H1 (cell line): ENCODE results near the gene JUN. TPM values are rescaled to one million over a fixed set of nuclear protein-coding genes. Genes with fewer than 3 reads are reported as not detected.

ENCODE experiments used
- CTCF ChIA-PET: fragments of 300-600 bp; sonication (Branson Sonifier 250); formaldehyde crosslinking; loops from one replicate; lab custom pipeline; 2021; ENCODE audit not compliant: partially characterized antibody; lab: Charles Lee
- POLR2A ChIA-PET: fragments of 300-600 bp; sonication (Branson Sonifier 250); formaldehyde crosslinking; loops from one replicate; lab custom pipeline; 2021; ENCODE audit warnings: inconsistent platforms; ENCODE audit not compliant: partially characterized antibody; lab: Charles Lee
- DNase-seq, 2 experiments: peaks; one replicate each; pipeline versions ENCODE4 v3.0.0 to v3.0.0-alpha.2; 2010 to 2022; ENCODE audit warnings: low spot score in 2 of 2, low read depth in 1 of 2, mixed read lengths in 1 of 2
- FAIRE-seq: peaks from 2 replicates; lab custom pipeline; 2011; peaks lifted over from hg19 to GRCh38; lab: Jason Lieb, UNC
- H2AFZ ChIP-seq: 2 replicates; pipeline ENCODE4 v1.8.1; 2012; ENCODE audit warnings: low read length, inconsistent platforms
- H2AK5ac ChIP-seq: 2 replicates; pipeline ENCODE4 v1.6.1; 2013; ENCODE audit warnings: low read depth, low read length
- H2BK120ac ChIP-seq: replicated peaks from 2 replicates; pipeline ENCODE3; 2013; ENCODE audit warnings: low read depth, low read length, inconsistent platforms
- H2BK12ac ChIP-seq: 2 replicates; pipeline ENCODE4 v1.6.1; 2013; ENCODE audit warnings: low read depth, low read length
- H2BK15ac ChIP-seq: 2 replicates; pipeline ENCODE4 v1.6.1; 2013; ENCODE audit warnings: low read length
- H2BK20ac ChIP-seq: 2 replicates; pipeline ENCODE4 v1.6.1; 2013; ENCODE audit warnings: low read length
- H2BK5ac ChIP-seq: 2 replicates; pipeline ENCODE4 v1.6.1; 2013; ENCODE audit warnings: low read depth, low read length
- H3K14ac ChIP-seq: 2 replicates; pipeline ENCODE4 v1.6.1; 2013; ENCODE audit warnings: inconsistent platforms; ENCODE audit not compliant: insufficient read length
- H3K18ac ChIP-seq: 2 replicates; pipeline ENCODE4 v1.6.1; 2013; ENCODE audit warnings: low read length; ENCODE audit errors: extremely low read depth
- H3K23ac ChIP-seq: 2 replicates; pipeline ENCODE4 v1.6.1; 2013; ENCODE audit warnings: inconsistent platforms; ENCODE audit not compliant: insufficient read length
- H3K23me2 ChIP-seq: 2 replicates; pipeline ENCODE4 v1.6.1; 2013; ENCODE audit warnings: low read depth, low read length
- H3K27ac ChIP-seq: 2 replicates; pipeline ENCODE4 v1.6.1; 2011; ENCODE audit warnings: low read depth, low read length, inconsistent platforms
- H3K27me3 ChIP-seq, 4 experiments: replicated peaks in 1 of 4; 1 replicate in 1 of 4; 2 replicates in 3 of 4; pipeline versions ENCODE4 v1.6.1 to v1.8.1; 2011 to 2013; ENCODE audit warnings: low read length in 3 of 4, mild to moderate bottlenecking in 3 of 4, inconsistent platforms in 2 of 4, mixed read lengths in 2 of 4, moderate library complexity in 1 of 4; ENCODE audit not compliant: control insufficient read depth in 3 of 4, insufficient read depth in 3 of 4; ENCODE audit errors: extremely low read depth in 1 of 4
- H3K36me3 ChIP-seq, 4 experiments: 2 replicates each; pipeline versions ENCODE4 v1.6.1 to v1.8.1; 2011 to 2013; ENCODE audit warnings: mild to moderate bottlenecking in 4 of 4, low read length in 3 of 4, moderate library complexity in 2 of 4, control low read depth in 1 of 4, inconsistent platforms in 1 of 4; ENCODE audit not compliant: insufficient read depth in 4 of 4, control insufficient read depth in 2 of 4
- H3K4ac ChIP-seq: replicated peaks from 2 replicates; pipeline ENCODE3; 2013; ENCODE audit warnings: low read length, low read depth, mixed read lengths, inconsistent platforms; ENCODE audit not compliant: insufficient read length
- H3K4me1 ChIP-seq, 4 experiments: replicated peaks in 1 of 4; 1 replicate in 1 of 4; 2 replicates in 3 of 4; pipeline versions ENCODE4 v1.6.1 to v1.8.1; 2011 to 2013; ENCODE audit warnings: low read length in 3 of 4, inconsistent platforms in 2 of 4, mixed read lengths in 1 of 4; ENCODE audit not compliant: insufficient read depth in 4 of 4, control insufficient read depth in 3 of 4
- H3K4me2 ChIP-seq, 2 experiments: 2 replicates each; pipeline versions ENCODE4 v1.6.1 to v1.8.1; 2011 to 2013; ENCODE audit warnings: low read depth in 2 of 2, low read length in 2 of 2, control low read depth in 1 of 2, inconsistent platforms in 1 of 2, mild to moderate bottlenecking in 1 of 2; ENCODE audit not compliant: insufficient read depth in 1 of 2
- H3K4me3 ChIP-seq, 4 experiments: fragments of 200-600, 300-600 bp in 1 of 4; sonication (generic), shearing (Covaris generic), sonication (Bioruptor Twin) in 1 of 4; 2 replicates each; pipeline versions ENCODE4 v1.5.1 to v1.8.1; 2011 to 2016; ENCODE audit warnings: low read length in 4 of 4, low read depth in 3 of 4, control low read depth in 2 of 4, inconsistent platforms in 2 of 4, mild to moderate bottlenecking in 2 of 4, mixed read lengths in 1 of 4, moderate library complexity in 1 of 4; ENCODE audit not compliant: insufficient read depth in 2 of 4; ENCODE audit errors: extremely low read depth in 1 of 4
- H3K56ac ChIP-seq: replicated peaks from 2 replicates; pipeline ENCODE3; 2013; ENCODE audit warnings: low read depth, mild to moderate bottlenecking, mixed read lengths, low read length, inconsistent platforms; ENCODE audit not compliant: insufficient read length
- H3K79me1 ChIP-seq: 2 replicates; pipeline ENCODE4 v1.6.1; 2013; ENCODE audit warnings: low read depth, low read length, control low read depth
- H3K79me2 ChIP-seq, 2 experiments: 2 replicates each; pipeline versions ENCODE4 v1.6.1 to v1.8.1; 2012 to 2013; ENCODE audit warnings: low read length in 2 of 2, mild to moderate bottlenecking in 2 of 2, inconsistent platforms in 1 of 2; ENCODE audit not compliant: insufficient read depth in 2 of 2, control insufficient read depth in 1 of 2
- H3K9ac ChIP-seq, 4 experiments: replicated peaks in 1 of 4; 1 replicate in 1 of 4; 2 replicates in 3 of 4; pipeline versions ENCODE4 v1.6.1 to v1.8.1; 2011 to 2013; ENCODE audit warnings: low read depth in 3 of 4, low read length in 3 of 4, control low read depth in 2 of 4, mild to moderate bottlenecking in 2 of 4, moderate library complexity in 2 of 4, inconsistent platforms in 1 of 4; ENCODE audit errors: extremely low read depth in 1 of 4
- H3K9me3 ChIP-seq, 2 experiments: 2 replicates each; pipeline versions ENCODE4 v1.6.1 to v1.8.1; 2012 to 2013; ENCODE audit warnings: mild to moderate bottlenecking in 2 of 2, moderate library complexity in 2 of 2, control low read depth in 1 of 2, inconsistent platforms in 1 of 2, low read depth in 1 of 2, low read length in 1 of 2, mixed read lengths in 1 of 2; ENCODE audit not compliant: insufficient read depth in 2 of 2
- H4K20me1 ChIP-seq, 2 experiments: replicated peaks in 1 of 2; 2 replicates each; pipeline versions ENCODE3 to v1.8.1; 2011 to 2013; ENCODE audit warnings: inconsistent platforms in 2 of 2, low read length in 2 of 2, mild to moderate bottlenecking in 1 of 2; ENCODE audit not compliant: insufficient read depth in 2 of 2, control insufficient read depth in 1 of 2
- H4K5ac ChIP-seq: 2 replicates; pipeline ENCODE4 v1.6.1; 2013; ENCODE audit warnings: low read length, low read depth, mixed read lengths, inconsistent platforms; ENCODE audit not compliant: insufficient read length
- H4K8ac ChIP-seq: 2 replicates; pipeline ENCODE4 v1.8.0; 2013; ENCODE audit warnings: mild to moderate bottlenecking, moderate library complexity, low read length, inconsistent platforms; ENCODE audit not compliant: insufficient read depth; ENCODE audit errors: extremely low read depth
- H4K91ac ChIP-seq: replicated peaks from 2 replicates; pipeline ENCODE3; 2013; ENCODE audit warnings: low read length, mixed read lengths, inconsistent platforms; ENCODE audit not compliant: insufficient read length
- ATF2 ChIP-seq: IDR thresholded peaks from 2 replicates; pipeline ENCODE4 v1.6.1; 2012; ENCODE audit warnings: low read length, inconsistent platforms
- BCL11A ChIP-seq, 2 experiments: IDR thresholded peaks; one replicate each; pipeline ENCODE4 v1.6.1; 2011; ENCODE audit warnings: low read depth in 2 of 2, low read length in 2 of 2, mild to moderate bottlenecking in 2 of 2
- CEBPB ChIP-seq: IDR thresholded peaks from 2 replicates; pipeline ENCODE4 v1.6.1; 2012; ENCODE audit warnings: low read depth, low read length
- JUN ChIP-seq: IDR thresholded peaks from 2 replicates; pipeline ENCODE4 v1.6.1; 2011; ENCODE audit warnings: low read depth, mild to moderate bottlenecking, improper control_type of control experiment, low read length
- POLR2A ChIP-seq, 2 experiments: IDR thresholded peaks; 1 replicate in 1 of 2; 2 replicates in 1 of 2; pipeline ENCODE4 v1.6.1; 2011; ENCODE audit warnings: low read depth in 2 of 2, low read length in 2 of 2, mild to moderate bottlenecking in 2 of 2; ENCODE audit errors: control extremely low read depth in 1 of 2
- RAD21 ChIP-seq, 2 experiments: IDR thresholded peaks in 1 of 2; conservative IDR thresholded peaks in 1 of 2; 2 replicates each; pipeline ENCODE4 v1.6.1; 2011; ENCODE audit warnings: low read depth in 2 of 2, low read length in 2 of 2, improper control_type of control experiment in 1 of 2, inconsistent platforms in 1 of 2, mild to moderate bottlenecking in 1 of 2, moderate library complexity in 1 of 2
- RFX5 ChIP-seq: IDR thresholded peaks from 2 replicates; pipeline ENCODE4 v1.6.1; 2011; ENCODE audit warnings: low read depth, low read length, improper control_type of control experiment, borderline replicate concordance
- YY1 ChIP-seq: IDR thresholded peaks from 2 replicates; pipeline ENCODE4 v1.6.1; 2011; ENCODE audit warnings: low read depth, mild to moderate bottlenecking, low read length
- WGBS, 2 experiments: shearing (Covaris generic) in 1 of 2; methylation state at CpG; one replicate each; pipeline versions ENCODE4 v1.1.6 to v1.1.7; 2013 to 2015; ENCODE audit warnings: low lambda C conversion rate in 2 of 2, mixed read lengths in 2 of 2, inconsistent platforms in 1 of 2, low coverage in 1 of 2, missing lambda C conversion rate in 1 of 2; ENCODE audit not compliant: insufficient replicate concordance in 2 of 2, insufficient coverage in 1 of 2, insufficient read length in 1 of 2; ENCODE audit errors: extremely low coverage in 1 of 2, missing lambda C conversion rate in 1 of 2; 5-methylcytosine and 5-hydroxymethylcytosine counted together
- polyA plus RNA-seq, 7 experiments: library from polyadenylated mRNA; depleted of rRNA in 3 of 7; stranded (reverse) in 5 of 7; unstranded in 2 of 7; fragments of >200 nt in 5 of 7; fragments of 200-250 nt in 2 of 7; gene quantifications; 1 replicate in 5 of 7; 2 replicates in 1 of 7; 4 replicates in 1 of 7; pipeline versions ENCODE4 v1.2.1 to v1.2.3, GENCODE V29; 2011 to 2013; ENCODE audit warnings: missing spikeins in 2 of 7, mixed read lengths in 2 of 7
- total RNA-seq: library from RNA; stranded (reverse); fragmentation: NEBNext Ultra II Directional; extraction: Animal tissue kit (Norgen Biotek cat#: 25700); gene quantifications from 2 replicates; pipeline ENCODE4 v1.2.1, GENCODE V29; 2021

The JUN gene
- total and polyA plus RNA-seq, 2 of the 8 experiments (the other 6 are each of a cell fraction or from before 2014, with no cell fraction given): 4.4 to 10.9 TPM

GRCh38 chr1:58829866-58830265, 46.0 kb upstream of the JUN start:
- TF ChIP-seq JUN: no peak
- TF ChIP-seq CEBPB: no peak
- no peak for TF ChIP-seq POLR2A (IDR thresholded peaks at IDR 0.05; ENCODE audit: control extremely low read depth in 1 of 2, low read depth in 2 of 2, low read length in 2 of 2)
- TF ChIP-seq RAD21 (IDR thresholded peaks at IDR 0.05 in 1 of 2, conservative IDR thresholded peaks at IDR 0.05 in 1 of 2; ENCODE audit: low read depth in 2 of 2, low read length in 2 of 2): no peak
- TF ChIP-seq ATF2: no peak
- TF ChIP-seq BCL11A (IDR thresholded peaks at IDR 0.05; ENCODE audit: low read depth in 2 of 2, low read length in 2 of 2): no peak
- no peak for TF ChIP-seq YY1
- TF ChIP-seq RFX5: no peak
- TF ChIP-seq, all 59 proteins: peak for 0
- 88% methylated on average over 1 of the region's 1 CpG; no CpG with 5 or more reads in 1 of the 2 experiments for WGBS, 2 experiments
- CTCF ChIA-PET: no interaction called here

More at GRCh38 chr1:58829866-58830265, 46.0 kb upstream of the JUN start:
- Histone ChIP-seq H3K14ac (no peak overlapping the region), H3K4ac (no peak overlapping the region), H2AK5ac (no peak overlapping the region), H4K91ac (no peak overlapping the region), H3K4me2 (no peak overlapping the region), H2BK5ac (no peak overlapping the region), H4K8ac (no peak overlapping the region), H4K20me1 (no peaks in the 10 kb centered on the region), H3K79me2 (no peaks in the 10 kb centered on the region), H2BK120ac (no peak overlapping the region), H4K5ac (no peak overlapping the region), H2BK20ac (no peak overlapping the region), H3K4me3 (no peak overlapping the region), H3K56ac (no peak overlapping the region), H3K4me1 (no peaks in the 10 kb centered on the region), H3K9ac (no peak overlapping the region), H3K23me2 (no peaks in the 10 kb centered on the region), H3K27me3 (no peaks in the 10 kb centered on the region), H2AFZ (no peak overlapping the region), H3K79me1 (no peaks in the 10 kb centered on the region), H3K27ac (no peak overlapping the region), H3K36me3 (no peaks in the 10 kb centered on the region; a peak in 1 of 8 replicates), H3K23ac (no peak overlapping the region), H2BK15ac (no peak overlapping the region), H3K18ac (no peak overlapping the region), H2BK12ac (no peak overlapping the region), H3K9me3 (peaks cover 6% of the 10 kb centered on the region in 2 experiments; a peak in 2 of 4 replicates)
- POLR2A ChIA-PET: no interaction called here
- DNase-seq: no peak
- FAIRE-seq: no peak
